H1 (cell line): ENCODE measurements around the gene ZNF488. TPM values are rescaled to one million over a fixed set of nuclear protein-coding genes. Genes with fewer than 3 reads are reported as not detected.

ENCODE experiments used
- SP1 ChIP-seq: IDR thresholded peaks from 2 replicates; pipeline ENCODE4 v1.6.1; 2011; ENCODE audit warnings: low read depth, low read length
- polyA plus RNA-seq, 7 experiments: library from polyadenylated mRNA; depleted of rRNA in 3 of 7; stranded (reverse) in 5 of 7; unstranded in 2 of 7; fragments of >200 nt in 5 of 7; fragments of 200-250 nt in 2 of 7; gene quantifications; 1 replicate in 5 of 7; 2 replicates in 1 of 7; 4 replicates in 1 of 7; pipeline versions ENCODE4 v1.2.1 to v1.2.3, GENCODE V29; 2011 to 2013; ENCODE audit warnings: missing spikeins in 2 of 7, mixed read lengths in 2 of 7
- total RNA-seq: library from RNA; stranded (reverse); fragmentation: NEBNext Ultra II Directional; extraction: Animal tissue kit (Norgen Biotek cat#: 25700); gene quantifications from 2 replicates; pipeline ENCODE4 v1.2.1, GENCODE V29; 2021

Gene ZNF488
- total and polyA plus RNA-seq, 2 of the 8 experiments (the other 6 are each of a cell fraction or from before 2014, with no cell fraction given): 7.9 to 11.4 TPM

DNA sequence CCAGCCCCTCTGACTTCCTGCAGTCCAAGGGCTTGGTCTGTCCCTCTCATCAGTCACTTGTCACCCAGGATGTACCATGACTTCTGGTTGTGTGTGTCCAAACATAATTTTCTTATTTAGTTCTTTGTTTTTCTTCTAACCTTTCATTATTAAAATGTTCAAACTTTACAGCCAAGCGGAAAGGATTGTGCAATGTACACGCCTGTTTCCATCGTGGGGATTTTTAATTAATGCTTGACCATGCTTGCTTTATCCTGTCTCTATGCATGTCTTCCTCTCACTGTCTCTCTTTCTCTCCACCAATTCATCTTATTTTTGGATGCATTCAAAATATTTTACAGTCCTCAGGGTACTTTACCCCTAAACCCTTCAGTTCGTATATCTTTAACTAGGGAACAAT lies 26.2 kb upstream of the ZNF488 start (continued):
- no peak for TF ChIP-seq SP1
